SKM-1 (cell line): ENCODE data around the gene MS4A5.
"Not testable (repeated sequence)": the region's sequence is repeated elsewhere in the genome, so short reads cannot be mapped to it uniquely, and the experiment has no call there.

ENCODE experiments used
- DNase-seq: peaks from one replicate; lab custom pipeline; 2025; ENCODE audit not compliant: unreplicated experiment; lab: John Stamatoyannopoulos, UW

MS4A5 gene

GRCh38 chr11:60429272-60429671, at the start of gene MS4A5:
Gene MS4A5 (plus strand): TSS chr11:60429572. CDS start chr11:60429675, 103 bp downstream.
- no peak for DNase-seq

- no peak for DNase-seq
Observed at GRCh38 chr11:60389279-60389910, 40.0 kb upstream of the MS4A5 start.

GRCh38 chr11:60390419-60390818, 39.0 kb upstream of the MS4A5 start:
- DNase-seq: no peak

GRCh38 chr11:60392361-60392760, 37.0 kb upstream of the MS4A5 start:
- no peak for DNase-seq

- no peak for DNase-seq
Observed at GRCh38 chr11:60393016-60393415, 36.4 kb upstream of the MS4A5 start.

- DNase-seq: no peak
Observed at GRCh38 chr11:60394666-60395380, 34.5 kb upstream of the MS4A5 start.

- no peak for DNase-seq
Observed at GRCh38 chr11:60396382-60396781, 33.0 kb upstream of the MS4A5 start, which contains the start of gene MS4A14. Gene MS4A14 (plus strand): TSS chr11:60396459. CDS start chr11:60396579, 120 bp downstream.

GRCh38 chr11:60396799-60397198, 32.6 kb upstream of the MS4A5 start:
- peak; percentile 41 for DNase-seq

GRCh38 chr11:60420015-60420414, 9.4 kb upstream of the MS4A5 start:
- DNase-seq: no peak

GRCh38 chr11:60422609-60423008, 6.8 kb upstream of the MS4A5 start:
- DNase-seq: no peak

GRCh38 chr11:60428517-60428916, 855 bp upstream of the MS4A5 start:
- no peak for DNase-seq

- no peak for DNase-seq
Observed at GRCh38 chr11:60431251-60431650, 1.9 kb downstream of the MS4A5 start.

- DNase-seq: no peak
Observed at GRCh38 chr11:60433401-60433800, 4.0 kb downstream of the MS4A5 start.

- no peak for DNase-seq
Observed at GRCh38 chr11:60447070-60447469, 17.7 kb downstream of the MS4A5 start.

GRCh38 chr11:60447846-60448245, 18.5 kb downstream of the MS4A5 start:
- no peak for DNase-seq

GRCh38 chr11:60451185-60451584, 21.8 kb downstream of the MS4A5 start:
- DNase-seq: not testable (repeated sequence)

GRCh38 chr11:60454212-60454611, 24.8 kb downstream of the MS4A5 start:
- DNase-seq: no peak

GRCh38 chr11:60455531-60456042, 26.2 kb downstream of the MS4A5 start, which contains the start of gene MS4A1:
Gene MS4A1 (plus strand): TSS chr11:60455847. CDS start chr11:60462375, 6,528 bp downstream.
- DNase-seq: no peak

- DNase-seq: no peak
Observed at GRCh38 chr11:60457576-60457975, 28.2 kb downstream of the MS4A5 start.

GRCh38 chr11:60459345-60459744, 30.0 kb downstream of the MS4A5 start:
- DNase-seq: no peak

- no peak for DNase-seq
Observed at GRCh38 chr11:60468829-60469228, 39.5 kb downstream of the MS4A5 start.

- no peak for DNase-seq
Observed at GRCh38 chr11:60469723-60470122, 40.4 kb downstream of the MS4A5 start.
